T47D (cell line): ENCODE results near the gene AP2B1.

ENCODE experiments used
- DNase-seq, 2 experiments: peaks; one replicate each; pipeline versions ENCODE4 v3.0.0 to v3.0.0-alpha.2; 2011 to 2012; ENCODE audit warnings: low read depth in 1 of 2, low spot score in 1 of 2
- JUND ChIP-seq: IDR thresholded peaks from 2 replicates; pipeline ENCODE4 v1.6.1; 2012; ENCODE audit warnings: low read depth
- in situ Hi-C: cut with HindIII; loops from 2 replicates; pipeline ENCODE4 v1.10.0; 2016; ENCODE audit warnings: low sequenced_read_pairs, low pct_unique_long_range_greater_than_20kb

Gene AP2B1

GRCh38 chr17:35716173-35716572 lies 129.1 kb downstream of the AP2B1 start:
- no peak for TF ChIP-seq JUND
- in situ Hi-C loops = no loop called here
- no peak for DNase-seq

GRCh38 chr17:35716897-35717465 lies 129.9 kb downstream of the AP2B1 start:
- peak in 1 of 2 experiments; percentile 89 for DNase-seq
- TF ChIP-seq JUND = peak; percentile 9; the same call in 1 of the 2 replicates
- in situ Hi-C loops = no loop called here

GRCh38 chr17:35717475-35717874 lies 130.4 kb downstream of the AP2B1 start:
- in situ Hi-C loops = no loop called here
- no peak for TF ChIP-seq JUND
- DNase-seq = no peak

- in situ Hi-C loops = no loop called here
- no peak for TF ChIP-seq JUND
- no peak for DNase-seq
Observed at GRCh38 chr17:35723735-35724134, 136.6 kb downstream of the AP2B1 start.

- DNase-seq = no peak
- in situ Hi-C loops = loop anchor here (25.0 kb wide), 1 partner anchor 113 kb away; no protein-coding TSS in a partner anchor
Observed at GRCh38 chr17:35725058-35725457, 137.9 kb downstream of the AP2B1 start.

GRCh38 chr17:35725802-35726126 lies 138.6 kb downstream of the AP2B1 start:
- TF ChIP-seq JUND = no peak
- in situ Hi-C loops = loop anchor here (25.0 kb wide), 1 partner anchor 113 kb away; no protein-coding TSS in a partner anchor
- no peak for DNase-seq

More at GRCh38 chr17:35725058-35725457, 137.9 kb downstream of the AP2B1 start:
- no peak for TF ChIP-seq JUND

- DNase-seq = peak in 1 of 2 experiments; percentile 77
- in situ Hi-C loops = loop anchor here (25.0 kb wide), 1 partner anchor 114 kb away; no protein-coding TSS in a partner anchor
- TF ChIP-seq JUND = no peak
Observed at GRCh38 chr17:35726127-35726952, 139.2 kb downstream of the AP2B1 start.

- TF ChIP-seq JUND = no peak
- in situ Hi-C loops = loop anchor here (25.0 kb wide), 1 partner anchor 115 kb away; no protein-coding TSS in a partner anchor
- no peak for DNase-seq
Observed at GRCh38 chr17:35726953-35727460, 139.9 kb downstream of the AP2B1 start.

GRCh38 chr17:35727635-35728034 lies 140.5 kb downstream of the AP2B1 start:
- no peak for TF ChIP-seq JUND
- DNase-seq = no peak
- in situ Hi-C loops = loop anchor here (25.0 kb wide), 1 partner anchor 115 kb away; no protein-coding TSS in a partner anchor

- DNase-seq = no peak
- in situ Hi-C loops = loop anchor here (25.0 kb wide), 1 partner anchor 116 kb away; no protein-coding TSS in a partner anchor
- TF ChIP-seq JUND = no peak
Observed at GRCh38 chr17:35728551-35728950, 141.4 kb downstream of the AP2B1 start.

GRCh38 chr17:35729405-35729833 lies 142.3 kb downstream of the AP2B1 start:
- DNase-seq = no peak
- no peak for TF ChIP-seq JUND
- in situ Hi-C loops = loop anchor here (25.0 kb wide), 1 partner anchor 117 kb away; no protein-coding TSS in a partner anchor

GRCh38 chr17:35730400-35731005 lies 143.4 kb downstream of the AP2B1 start:
- in situ Hi-C loops = loop anchor here (25.0 kb wide), 1 partner anchor 118 kb away; no protein-coding TSS in a partner anchor
- no peak for TF ChIP-seq JUND
- no peak for DNase-seq
